Adrenal gland (tissue), 5 donors: Measurements from ENCODE around the gene PARD3B.

Source experiments
- POLR2A ChIP-seq, 2 donors: fragments of 450-650 bp; IDR thresholded peaks; one replicate each; pipeline ENCODE4 v1.6.1; 2017; ENCODE audit warnings: antibody characterized with exemption in 2 of 2, mild to moderate bottlenecking in 2 of 2, moderate library complexity in 1 of 2
- TF ChIP-seq, protein P1 (sequence below), 6 experiments: fragments of 450-650 bp in 4 of 6; fragments of 200-600 bp in 2 of 6; sonication (generic) in 1 of 6; IDR thresholded peaks; 1 replicate in 5 of 6; 2 replicates in 1 of 6; pipeline versions ENCODE4 v1.5.1 to v1.8.0; 2016 to 2021; ENCODE audit warnings: antibody characterized with exemption in 6 of 6, mild to moderate bottlenecking in 2 of 6, moderate library complexity in 1 of 6
- donor health status: DM: no; HTN: no; CAD: no.

DNA sequence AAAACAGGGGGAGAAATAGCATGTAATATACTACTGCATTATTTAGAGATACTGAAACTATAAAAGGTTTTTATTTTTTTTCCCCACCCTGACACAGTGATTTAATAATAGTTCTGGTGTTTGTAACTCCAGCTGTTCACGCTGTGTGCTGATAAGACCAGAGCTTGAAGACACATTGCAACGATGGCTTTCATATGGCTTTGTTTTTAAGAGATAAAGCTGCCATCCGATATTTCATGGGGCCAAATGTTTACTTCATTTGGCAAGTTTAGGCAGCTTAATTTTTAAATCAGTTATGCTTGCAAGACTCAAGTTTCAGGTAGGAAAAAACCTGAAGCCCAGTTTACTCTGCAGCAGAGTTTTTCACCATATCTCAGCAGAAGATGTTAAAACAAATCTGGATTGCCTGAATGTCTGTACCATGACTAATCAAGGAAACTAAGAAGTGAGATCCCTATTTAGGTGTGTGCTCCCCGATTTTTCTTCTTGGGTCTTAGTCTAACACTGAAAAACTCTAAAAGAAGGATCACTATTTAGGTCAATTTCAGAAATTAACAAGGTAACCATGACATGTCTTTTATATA, 508.6 kb downstream of the PARD3B start:
- no peak for TF ChIP-seq POLR2A (IDR thresholded peaks at IDR 0.05)
- TF ChIP-seq, protein P1, sequence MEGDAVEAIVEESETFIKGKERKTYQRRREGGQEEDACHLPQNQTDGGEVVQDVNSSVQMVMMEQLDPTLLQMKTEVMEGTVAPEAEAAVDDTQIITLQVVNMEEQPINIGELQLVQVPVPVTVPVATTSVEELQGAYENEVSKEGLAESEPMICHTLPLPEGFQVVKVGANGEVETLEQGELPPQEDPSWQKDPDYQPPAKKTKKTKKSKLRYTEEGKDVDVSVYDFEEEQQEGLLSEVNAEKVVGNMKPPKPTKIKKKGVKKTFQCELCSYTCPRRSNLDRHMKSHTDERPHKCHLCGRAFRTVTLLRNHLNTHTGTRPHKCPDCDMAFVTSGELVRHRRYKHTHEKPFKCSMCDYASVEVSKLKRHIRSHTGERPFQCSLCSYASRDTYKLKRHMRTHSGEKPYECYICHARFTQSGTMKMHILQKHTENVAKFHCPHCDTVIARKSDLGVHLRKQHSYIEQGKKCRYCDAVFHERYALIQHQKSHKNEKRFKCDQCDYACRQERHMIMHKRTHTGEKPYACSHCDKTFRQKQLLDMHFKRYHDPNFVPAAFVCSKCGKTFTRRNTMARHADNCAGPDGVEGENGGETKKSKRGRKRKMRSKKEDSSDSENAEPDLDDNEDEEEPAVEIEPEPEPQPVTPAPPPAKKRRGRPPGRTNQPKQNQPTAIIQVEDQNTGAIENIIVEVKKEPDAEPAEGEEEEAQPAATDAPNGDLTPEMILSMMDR (IDR thresholded peaks at IDR 0.05), result no peak
